Hematopoietic multipotent progenitor cell treated with erythropoietin and hydrocortisone succinate and interleukin-3 and kit ligand, for 4 days (in vitro differentiated cells): ENCODE measurements around the gene CSAD.
"Not testable (repeated sequence)": the region's sequence is repeated elsewhere in the genome, so short reads cannot be mapped to it uniquely, and the experiment has no call there.

Experiments used
- DNase-seq: peaks from one replicate; pipeline ENCODE4 v3.0.0-alpha.2; 2015

The CSAD gene

DNA sequence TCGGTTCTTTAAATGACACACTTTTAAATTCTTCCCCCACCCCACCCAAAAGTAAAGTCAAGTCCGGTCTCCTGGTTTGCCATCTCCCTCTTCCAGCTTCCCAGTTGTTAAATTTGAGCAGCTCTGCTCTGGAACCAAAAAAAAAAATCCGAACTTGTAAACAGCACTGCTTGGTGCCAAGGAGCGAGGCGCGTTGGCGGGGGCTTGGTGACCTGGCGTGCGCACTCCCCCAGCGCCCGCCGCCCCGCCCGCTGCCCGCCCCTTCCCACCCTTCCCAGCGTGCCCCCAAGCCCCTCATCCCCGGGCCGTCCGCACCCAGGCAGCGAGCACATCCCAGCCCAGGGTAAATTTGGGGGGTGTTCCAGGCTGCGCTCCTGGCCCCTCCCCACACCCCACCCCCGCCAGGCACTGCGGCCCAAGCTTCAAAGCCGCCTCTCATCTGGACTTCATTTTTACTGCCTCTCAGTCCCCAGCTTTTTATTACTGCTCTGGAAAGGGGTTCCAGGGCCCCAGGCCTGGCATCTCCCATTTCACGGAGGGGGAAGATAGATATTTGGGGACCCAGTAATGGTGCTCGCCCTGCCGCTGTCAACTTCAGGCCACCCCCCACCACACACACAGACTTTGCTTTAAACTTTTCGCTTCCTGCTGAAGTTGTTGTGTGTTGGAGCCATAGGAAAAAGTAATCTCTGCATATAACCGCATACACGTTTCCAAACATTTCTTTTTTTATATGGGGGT lies 38.0 kb upstream of the CSAD start:
- no peak for DNase-seq

DNA sequence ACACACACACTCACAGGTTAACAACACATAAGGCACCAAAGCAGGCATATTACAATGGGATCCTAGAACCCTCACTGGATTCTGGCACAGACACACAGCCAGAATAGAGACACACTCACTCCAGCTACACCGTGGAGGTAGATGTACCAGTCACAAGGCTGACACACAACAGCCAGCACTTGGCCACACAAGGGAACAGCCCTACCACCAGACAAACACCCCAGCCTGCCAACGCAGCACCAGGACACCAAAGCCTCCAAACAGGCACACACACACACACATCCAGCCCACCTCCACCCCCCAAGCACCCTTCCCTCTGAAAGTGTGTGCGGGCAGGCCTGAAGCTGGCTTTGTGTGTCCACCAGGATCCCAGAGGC lies 37.2 kb upstream of the CSAD start:
- DNase-seq = no peak

DNA sequence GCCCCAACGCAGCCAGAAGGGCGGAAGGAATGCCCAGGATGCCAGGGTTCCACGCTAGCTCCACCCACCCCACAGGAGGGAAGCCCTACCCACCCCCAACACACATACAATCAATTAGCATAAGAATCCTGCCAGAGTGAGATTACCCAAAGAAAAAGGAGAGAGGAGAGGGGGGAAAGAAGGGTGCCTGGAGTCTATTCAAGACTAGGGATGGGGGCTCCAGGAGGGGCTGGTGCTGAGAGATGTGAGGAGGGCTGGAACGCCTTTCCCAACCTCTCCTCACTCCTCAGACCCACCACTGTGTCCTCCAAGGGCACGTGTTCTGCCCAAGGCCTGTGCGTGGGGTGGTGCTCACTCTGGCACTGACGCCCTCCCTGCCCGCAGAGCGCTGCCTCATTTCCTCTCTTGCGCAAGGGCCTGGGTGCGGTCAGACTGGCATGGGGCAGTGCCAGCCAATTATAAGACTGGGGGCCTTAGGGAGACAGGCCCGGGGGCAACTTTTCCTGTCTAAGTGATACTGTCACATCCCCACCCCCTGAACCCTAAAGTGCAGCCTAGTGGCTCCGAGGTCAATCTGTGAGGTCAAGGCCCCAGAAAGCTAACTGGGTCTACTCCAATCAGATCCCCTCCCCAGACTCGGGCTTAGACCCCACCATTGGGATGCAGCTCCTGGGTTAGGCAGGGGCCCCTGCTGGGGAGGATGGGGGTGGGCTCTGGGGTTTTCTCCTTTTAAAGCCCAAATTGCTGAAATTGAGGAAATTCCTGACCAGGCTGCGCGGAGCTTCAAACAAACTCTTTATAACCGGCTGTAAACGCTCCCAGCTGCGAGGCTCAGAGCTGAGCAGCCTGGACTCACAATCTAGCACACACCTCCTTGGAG lies 36.6 kb upstream of the CSAD start:
- peak; percentile 88 for DNase-seq

DNA sequence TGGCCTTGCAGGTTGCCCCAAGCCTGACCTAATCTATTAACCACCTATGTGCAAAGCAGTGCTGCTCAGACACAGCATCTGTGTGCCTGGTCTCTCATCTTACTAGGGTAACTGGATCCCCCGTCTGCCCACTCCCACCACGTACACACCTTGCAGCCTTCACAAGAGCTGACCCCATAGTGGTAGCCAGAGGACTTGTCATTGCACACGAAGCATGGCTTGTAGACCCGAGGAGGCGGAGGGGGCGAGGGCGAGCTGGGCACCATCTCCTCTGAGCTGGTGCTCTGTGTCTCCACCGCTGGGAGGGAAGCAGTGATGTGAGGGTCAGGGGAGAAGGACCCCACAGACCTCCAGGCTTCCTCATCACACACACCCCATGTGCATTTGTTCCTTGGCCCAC lies 34.8 kb upstream of the CSAD start:
- no peak for DNase-seq

DNA sequence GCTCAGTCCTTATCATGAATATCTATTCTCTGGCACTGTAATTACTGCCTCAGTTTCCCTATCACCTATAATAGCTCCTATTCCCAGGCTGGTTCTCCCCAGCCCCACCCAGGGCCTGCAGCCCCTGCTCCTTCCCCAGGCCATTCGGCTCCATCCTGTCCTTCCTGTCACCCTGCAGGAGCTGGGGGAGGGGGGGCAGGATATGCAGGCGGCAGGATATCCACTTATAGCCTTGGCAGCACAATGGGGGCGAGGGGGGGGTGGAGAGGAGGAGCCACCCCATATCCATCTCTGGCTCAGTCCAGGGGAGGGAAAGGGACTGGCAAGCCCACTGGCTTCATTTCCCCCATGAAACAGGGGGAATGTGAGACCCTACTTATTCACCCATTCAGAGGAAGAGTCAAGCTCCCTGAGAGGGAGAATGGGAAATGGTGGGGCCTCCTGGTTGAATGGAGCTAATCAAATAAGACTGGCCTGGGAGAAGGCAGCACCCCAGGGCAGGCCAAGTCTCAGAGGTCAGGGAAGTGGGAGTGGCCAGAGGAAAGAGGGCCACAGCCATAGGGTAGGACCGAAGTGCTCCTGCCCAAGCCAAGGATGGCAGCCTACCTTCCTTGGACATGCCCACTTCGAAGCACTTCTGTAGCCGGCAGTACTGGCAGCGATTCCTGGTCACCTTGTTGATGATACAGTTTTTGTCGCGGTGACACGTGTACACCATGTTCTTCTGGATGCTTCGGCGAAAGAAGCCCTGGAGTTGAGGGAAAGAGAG lies 34.1 kb upstream of the CSAD start:
- DNase-seq = no peak

DNA sequence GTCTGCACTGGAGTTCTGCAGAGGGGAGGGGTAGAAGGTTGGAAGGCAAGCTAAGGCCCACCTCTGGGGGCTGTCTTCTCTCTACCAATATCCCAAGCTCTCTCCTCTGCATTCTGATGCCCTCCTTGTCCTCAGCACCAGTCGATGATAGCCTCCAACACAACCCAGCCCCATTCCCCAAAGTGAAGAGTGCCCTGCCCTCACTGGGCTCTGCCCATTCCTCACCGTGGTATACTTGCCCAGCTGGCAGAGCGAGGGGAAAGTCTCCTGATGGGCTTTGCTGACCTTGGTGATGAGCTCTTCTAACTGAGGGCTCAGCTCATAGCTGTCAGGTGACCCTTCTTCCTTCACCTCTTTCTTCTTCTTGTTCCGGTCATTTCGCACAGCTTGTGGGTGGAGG lies 33.5 kb upstream of the CSAD start:
- DNase-seq = no peak

DNA sequence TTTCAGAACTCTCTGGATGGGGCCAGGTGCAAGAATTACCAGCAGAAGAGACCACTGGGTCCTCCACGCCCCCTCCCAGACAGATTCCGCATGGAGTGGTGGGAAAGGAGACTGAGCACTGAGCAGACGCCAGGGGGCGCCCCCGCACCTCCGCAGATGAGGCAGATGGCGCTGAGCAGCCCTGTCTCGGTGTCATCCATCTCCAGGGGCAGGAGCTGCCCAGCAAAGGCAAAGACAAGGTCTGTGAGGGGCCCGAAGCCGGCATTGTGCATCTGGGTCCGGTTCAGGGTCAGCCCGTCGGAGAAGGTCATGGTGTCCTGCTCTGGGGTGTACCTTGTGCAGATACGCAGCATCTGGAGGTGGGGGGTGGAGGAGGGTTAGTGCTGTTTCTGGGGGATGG lies 32.6 kb upstream of the CSAD start:
- peak; percentile 90 for DNase-seq

DNA sequence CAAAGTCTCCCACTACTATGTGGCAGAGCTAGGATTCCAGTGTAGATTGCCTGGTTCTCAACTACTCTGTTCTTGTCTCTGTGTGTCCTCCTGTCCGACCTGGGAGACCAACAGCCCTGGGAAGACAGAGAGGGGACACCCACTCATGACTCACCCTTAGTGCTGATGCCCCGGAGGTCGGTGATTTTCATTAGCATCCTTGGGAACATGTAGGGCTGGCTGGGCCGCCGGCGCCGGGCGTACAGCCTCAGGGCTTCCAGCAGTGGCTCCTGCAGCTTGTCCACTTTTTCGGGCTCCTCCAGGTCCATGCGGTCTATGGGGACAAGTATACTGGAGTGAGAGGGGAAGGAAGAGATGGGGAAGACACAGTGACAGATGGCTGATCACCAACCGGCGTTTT lies 32.2 kb upstream of the CSAD start:
- no peak for DNase-seq

DNA sequence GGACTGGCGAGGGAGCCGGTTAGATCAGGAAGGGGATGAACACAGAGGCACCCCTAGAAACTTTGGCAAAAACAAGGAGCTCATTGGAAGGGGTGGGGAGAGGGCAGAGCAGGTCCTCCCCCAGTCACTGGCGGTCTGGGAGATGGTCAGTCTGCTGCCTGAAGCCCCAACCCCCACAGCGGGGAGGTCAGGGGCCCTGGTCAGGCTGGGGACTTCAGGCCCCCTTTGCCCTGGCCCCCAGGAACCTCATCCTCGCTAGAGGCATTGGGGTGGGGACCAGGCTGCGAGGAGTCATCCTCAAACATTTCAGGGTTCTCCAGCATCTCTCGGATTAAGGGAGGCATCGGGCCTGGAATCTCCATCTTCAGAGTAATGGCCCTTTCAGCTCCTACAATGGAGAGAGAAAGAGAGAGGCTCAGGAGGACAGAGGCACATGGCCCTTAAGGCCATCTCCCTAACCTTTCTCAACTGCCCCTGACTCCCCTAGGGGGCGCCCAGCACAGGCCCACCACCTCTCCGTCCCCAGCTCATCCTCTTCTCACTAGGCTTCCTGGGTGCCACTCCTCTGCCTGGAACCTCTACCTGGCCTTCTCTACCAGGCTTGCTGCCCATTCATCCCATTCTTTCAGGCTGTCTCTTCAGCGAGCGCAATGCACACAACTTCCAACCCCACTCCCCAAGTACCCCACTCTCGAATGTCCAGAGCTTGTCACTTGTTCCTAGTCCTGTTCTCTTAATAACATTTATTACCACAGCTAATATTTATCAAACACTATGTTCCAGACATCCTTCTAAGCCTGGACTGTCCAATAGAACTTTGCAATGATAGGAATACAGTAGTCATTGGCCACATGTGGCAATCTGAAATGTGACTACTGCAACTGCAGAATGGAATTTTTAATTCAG lies 31.0 kb upstream of the CSAD start:
- DNase-seq = peak; percentile 67

DNA sequence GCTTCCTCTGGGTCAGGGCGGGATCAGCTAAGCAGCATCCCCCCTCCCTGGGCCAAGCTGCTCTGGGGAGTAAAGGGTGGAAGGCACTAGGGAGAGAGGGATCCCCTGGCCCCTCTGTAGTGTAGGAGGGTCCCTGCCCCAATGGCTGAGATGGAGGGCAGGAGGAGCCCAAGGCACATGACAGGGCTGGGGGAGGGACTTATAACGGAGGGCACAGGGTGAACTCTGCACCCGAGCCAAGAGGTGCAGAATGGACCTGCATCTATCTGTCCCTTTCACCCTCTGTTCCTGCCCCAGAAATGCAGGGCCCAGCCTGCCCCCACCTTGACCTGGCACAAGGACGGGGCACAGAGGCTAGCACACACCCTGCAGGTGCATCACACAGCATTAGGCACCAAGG lies 30.1 kb upstream of the CSAD start:
- no peak for DNase-seq

DNA sequence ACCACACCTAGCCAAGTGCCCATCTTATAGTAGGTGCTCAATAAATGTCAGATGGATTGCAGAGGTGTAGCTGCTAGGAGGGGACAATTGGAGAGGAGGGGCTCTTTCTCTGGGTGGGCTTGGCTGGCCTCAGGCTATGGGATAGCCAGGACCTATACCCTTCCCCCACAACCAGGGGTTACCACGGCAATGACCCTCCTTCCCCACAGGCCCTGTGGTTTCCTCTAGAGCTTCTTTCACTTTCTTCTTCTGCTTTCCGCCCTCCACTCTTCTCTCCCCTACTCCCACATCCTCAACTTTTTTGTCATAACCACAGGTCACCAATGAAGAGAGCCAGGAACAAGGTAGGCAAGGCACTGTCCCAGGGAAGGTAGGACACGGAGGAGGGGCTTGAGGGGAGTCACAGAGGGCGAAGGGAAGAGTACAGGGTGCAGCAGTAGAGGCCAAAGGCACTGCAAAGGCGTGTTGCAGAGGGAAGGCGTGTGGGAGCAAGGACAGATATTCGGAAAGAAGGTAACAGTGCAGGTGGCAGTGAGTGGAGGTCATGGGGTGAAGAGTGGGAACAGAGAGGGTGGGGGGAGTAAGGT lies 28.2 kb upstream of the CSAD start:
- peak; percentile 79 for DNase-seq

DNA sequence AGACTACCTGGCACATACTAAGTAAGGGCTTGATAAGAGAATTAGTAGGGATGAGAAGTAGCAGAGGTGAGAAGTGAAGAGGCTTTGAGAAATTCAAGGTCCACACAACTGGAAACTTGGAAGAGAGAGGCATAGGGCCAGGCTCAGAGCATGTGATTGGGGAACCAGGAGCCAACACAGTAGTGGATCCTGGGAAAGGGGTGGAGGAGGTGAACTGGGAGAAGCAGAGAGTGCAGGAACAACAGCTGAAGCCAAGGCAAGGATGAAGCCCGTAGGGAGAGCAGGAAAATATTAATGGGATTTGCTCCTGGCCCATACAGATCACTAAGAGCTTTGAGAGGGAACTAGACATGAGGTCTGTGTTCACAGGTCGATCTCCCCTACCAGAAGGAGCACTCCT lies 27.7 kb upstream of the CSAD start:
- no peak for DNase-seq

DNA sequence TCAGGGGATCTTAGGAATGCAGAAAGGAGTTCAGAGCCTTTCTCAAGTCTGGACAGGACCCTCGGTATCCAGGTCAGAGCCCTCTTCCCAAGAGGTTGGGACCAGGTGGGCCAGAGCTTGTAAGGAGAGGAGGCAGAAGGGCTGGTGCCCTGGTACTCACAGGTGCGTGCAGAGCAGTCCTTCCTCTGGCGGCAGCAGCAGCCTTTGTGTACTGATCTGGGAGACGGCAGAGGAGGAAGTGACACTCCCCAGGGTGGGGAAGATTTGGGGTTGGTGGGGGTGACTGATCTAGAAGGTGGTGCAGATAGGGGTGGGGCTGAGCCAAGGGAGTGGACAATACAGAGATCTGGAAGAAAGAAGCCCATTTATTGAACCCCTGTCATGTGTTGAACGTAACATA lies 26.3 kb upstream of the CSAD start, which contains the start of gene ITGB7:
ITGB7 (minus strand) TSS at position 210 of the 400 bp plus-strand sequence. CDS start 6,808 bp downstream, outside the sequence.
- DNase-seq = peak; percentile 86

DNA sequence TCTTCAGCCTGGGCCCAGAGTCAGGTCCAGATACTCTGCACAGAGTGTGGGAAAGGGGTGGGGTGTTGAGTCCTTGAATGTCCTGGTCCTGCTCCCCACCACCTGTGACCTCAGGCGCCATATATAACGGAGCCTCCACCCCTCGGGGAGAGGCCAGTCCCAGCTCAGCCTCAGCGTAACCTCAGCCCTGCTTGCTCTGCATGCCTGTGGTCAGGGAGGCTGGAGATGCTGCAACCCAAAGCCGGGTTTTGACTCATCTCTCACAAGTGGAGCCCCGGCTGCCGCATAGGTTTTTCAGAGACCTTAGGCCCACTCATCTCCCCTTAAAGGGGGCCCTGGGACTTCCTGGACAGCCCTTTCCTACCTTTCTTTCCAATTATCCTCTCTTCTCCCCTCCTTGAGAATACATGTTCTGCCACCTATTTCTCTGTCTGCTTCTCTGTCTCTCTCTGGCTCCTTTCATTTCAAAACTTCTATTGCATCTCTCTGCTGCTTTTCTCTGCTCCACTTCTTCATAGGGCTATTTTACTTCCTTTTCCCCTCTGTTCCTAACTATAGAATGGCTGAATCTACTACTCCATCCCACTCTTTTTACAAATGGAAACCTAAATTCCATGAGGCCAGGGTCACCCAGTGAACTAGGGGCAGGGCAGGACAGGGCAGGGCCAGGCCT lies 25.2 kb upstream of the CSAD start:
- DNase-seq = peak; percentile 54

DNA sequence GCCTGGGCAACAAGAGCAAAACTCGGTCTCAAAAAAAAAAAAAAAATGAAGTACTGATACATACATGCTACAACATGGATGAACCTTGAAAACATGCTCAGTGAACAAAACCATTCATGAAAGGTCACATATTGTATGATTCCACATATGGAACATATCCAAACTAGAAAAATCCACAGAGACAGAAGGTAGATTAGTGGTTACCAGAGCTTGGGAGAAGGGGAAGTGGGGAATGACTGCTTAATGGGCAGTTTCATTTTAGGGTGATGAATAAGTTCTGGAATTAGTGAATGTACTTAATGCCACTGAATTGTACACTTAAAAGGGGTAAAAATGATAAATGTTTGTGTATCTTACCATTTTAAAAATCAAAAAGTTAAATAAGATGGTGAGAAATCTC lies 23.6 kb upstream of the CSAD start:
- no peak for DNase-seq

DNA sequence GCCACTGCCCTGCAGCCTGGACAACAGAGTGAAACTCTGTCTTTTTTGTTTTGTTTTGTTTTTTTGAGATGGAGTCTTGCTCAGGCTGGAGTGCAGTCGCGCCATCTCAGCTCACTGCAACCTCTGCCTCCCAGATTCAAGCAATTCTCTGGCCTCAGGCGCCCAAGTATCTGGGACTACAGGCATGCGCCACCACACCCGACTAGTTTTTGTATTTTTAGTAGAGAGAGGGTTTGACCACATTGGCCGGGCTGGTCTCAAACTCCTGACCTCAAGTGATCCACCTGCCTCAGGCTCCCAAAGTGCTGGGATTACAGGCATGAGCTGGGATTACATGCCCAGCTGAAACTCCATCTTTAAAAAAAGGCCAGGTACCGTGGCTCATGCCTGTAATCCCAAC lies 21.6 kb upstream of the CSAD start:
- not testable (repeated sequence) for DNase-seq

DNA sequence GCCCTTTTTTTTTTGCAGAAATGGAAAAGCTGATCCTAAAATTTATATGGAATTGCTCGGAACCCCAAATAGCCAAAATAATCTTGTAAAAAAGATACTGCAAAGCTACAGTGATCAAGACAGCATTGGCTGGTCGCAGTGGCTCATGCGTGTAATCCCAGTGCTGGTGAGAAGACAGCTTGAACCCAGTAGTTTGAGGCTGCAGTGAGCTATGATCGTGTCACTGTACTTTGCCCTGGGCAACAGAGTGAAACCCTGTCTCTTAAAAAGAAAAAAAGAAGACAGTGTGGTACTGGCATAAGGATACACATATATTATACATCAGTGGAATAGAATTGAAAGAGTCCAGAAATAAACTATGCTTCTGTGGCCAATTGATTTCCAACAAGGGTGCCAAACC lies 20.9 kb upstream of the CSAD start:
- no peak for DNase-seq

DNA sequence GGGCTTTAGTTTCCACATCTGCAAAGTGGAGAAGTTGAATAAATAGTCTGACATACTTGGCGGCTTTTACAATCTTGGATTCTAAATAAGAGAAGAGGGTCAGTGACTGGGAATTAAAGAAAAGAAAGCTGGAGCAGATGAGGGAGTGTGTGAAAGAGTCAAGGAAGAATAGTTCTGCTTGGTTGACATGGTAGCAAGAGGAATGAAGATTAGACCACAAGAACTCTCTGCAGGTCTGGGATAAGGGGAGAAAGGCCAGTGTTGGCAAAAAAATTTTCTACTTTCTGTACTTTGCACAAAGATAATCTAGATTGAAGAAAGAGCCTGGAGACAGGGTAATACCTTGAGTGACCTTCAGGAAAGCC lies 20.4 kb upstream of the CSAD start:
- peak; percentile 80 for DNase-seq

DNA sequence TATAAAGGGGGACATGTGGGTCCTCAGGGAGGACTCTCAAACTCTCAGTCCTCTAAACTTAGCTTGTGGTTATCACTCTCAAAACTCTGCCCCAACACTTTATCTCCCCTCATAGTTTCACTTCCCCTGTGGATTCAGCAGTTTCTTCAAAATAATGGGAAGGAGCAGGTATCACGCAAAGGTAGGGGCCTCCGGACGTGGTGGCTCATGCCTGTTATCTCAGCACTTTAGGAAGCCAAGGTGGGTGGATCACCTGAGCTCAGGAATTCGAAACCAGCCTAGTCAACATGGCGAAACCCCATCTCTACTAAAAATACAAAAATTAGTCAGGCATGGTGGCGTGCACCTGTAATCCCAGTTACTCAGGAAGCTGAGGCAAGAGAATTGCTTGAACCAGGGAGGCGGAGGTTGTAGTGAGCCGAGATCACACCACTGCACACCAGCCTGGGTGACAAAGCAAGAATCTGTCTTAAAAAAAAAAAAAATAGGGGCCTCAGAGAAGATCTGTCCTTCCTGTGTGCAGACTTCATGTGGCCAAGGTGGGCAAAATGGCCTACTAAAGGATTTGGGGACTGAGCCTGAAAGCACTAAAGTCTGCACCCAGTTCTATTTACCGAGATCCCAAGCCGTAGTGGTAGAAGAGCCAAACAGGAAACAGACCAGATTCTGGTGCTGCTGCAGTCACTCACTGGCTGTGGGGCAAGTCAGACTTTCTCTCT lies 19.9 kb upstream of the CSAD start:
- peak; percentile 70 for DNase-seq

DNA sequence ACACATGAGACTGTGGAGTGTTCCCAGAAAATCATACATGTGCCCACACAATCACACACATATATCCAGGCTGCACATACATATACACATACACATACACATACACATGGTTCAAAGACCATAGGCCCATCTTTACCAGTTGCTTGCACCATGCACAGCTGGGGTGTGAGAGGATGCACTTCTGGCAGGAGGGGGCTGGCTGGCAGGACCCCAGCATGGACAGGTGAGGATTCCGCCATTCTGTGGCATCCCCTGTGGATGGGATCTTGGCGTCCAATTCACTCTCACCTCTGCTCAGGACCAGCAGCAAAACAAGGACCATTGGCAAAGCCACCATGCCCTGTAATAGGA lies 19.4 kb upstream of the CSAD start:
- DNase-seq = no peak

DNA sequence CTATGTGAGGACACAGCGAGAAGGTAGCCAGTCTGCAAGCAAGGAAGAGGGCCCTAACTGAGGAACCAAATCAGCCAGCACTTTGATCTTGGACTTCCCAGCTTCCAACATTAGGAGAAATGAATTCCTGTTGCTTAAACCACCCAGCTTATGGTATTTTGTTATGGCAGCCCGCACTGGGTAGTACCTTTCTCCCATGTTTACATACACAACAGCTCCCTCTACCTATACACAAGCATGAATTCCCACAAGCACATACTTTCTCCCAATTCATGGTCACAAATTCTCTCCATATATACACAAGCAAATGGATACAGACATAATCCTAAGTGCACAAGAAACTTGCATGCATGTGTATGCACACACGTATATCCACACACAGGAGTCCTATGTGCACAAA lies 19.0 kb upstream of the CSAD start:
- DNase-seq = no peak
